Upper lobe of right lung (tissue), 1 donor: ENCODE measurements around the gene TM9SF2. TPM values are rescaled to one million over a fixed set of nuclear protein-coding genes. Genes with fewer than 3 reads are reported as not detected.
"Not testable (repeated sequence)": the region's sequence is repeated elsewhere in the genome, so short reads cannot be mapped to it uniquely, and the experiment has no call there.

Experiments used
- ATAC-seq: fragments of 200-7000 bp; cut with Tn5 transposase; one replicate; pipeline ENCODE4 v1.9.1; 2020; ENCODE audit warnings: mild to moderate bottlenecking, moderate library complexity
- DNase-seq: peaks from one replicate; pipeline ENCODE4 v3.0.0-alpha.2; 2020
- H3K27ac ChIP-seq: fragments of 200-600 bp; one replicate; pipeline ENCODE4 v1.8.0; 2022
- H3K27me3 ChIP-seq: fragments of 200-600 bp; one replicate; pipeline ENCODE4 v1.8.0; 2022; ENCODE audit warnings: mild to moderate bottlenecking
- H3K36me3 ChIP-seq: fragments of 200-600 bp; one replicate; pipeline ENCODE4 v1.8.0; 2022
- H3K4me1 ChIP-seq: fragments of 200-600 bp; one replicate; pipeline ENCODE4 v1.8.0; 2022
- H3K4me3 ChIP-seq: fragments of 200-600 bp; one replicate; pipeline ENCODE4 v1.8.0; 2022; ENCODE audit warnings: mild to moderate bottlenecking
- H3K9me3 ChIP-seq: fragments of 200-600 bp; one replicate; pipeline ENCODE4 v1.8.0; 2022
- intact Hi-C: fragments of 100-400 bp; cut with DNase I; formaldehyde crosslinking; loops from one replicate; pipeline ENCODE4 v1.11.0; 2022
- long read RNA-seq: library from polyadenylated mRNA; unstranded; transcript quantifications from one replicate; pipeline ENCODE4 v2.0.0, GENCODE V29; 2021
- total RNA-seq: library from RNA; stranded (reverse); fragmentation: NEBNext Ultra II Directional; extraction: Animal tissue kit (Norgen Biotek cat#: 25700); gene quantifications from one replicate; pipeline ENCODE4 v1.2.1, GENCODE V29; 2021
- TF ChIP-seq, protein P1 (sequence below): fragments of 200-600 bp; IDR thresholded peaks from one replicate; pipeline ENCODE4 v1.8.0; 2022; ENCODE audit warnings: antibody characterized with exemption
- donor health status: DM: no; HTN: yes; CAD: no; lungs with severe emphysema.

TM9SF2 gene, protein sequence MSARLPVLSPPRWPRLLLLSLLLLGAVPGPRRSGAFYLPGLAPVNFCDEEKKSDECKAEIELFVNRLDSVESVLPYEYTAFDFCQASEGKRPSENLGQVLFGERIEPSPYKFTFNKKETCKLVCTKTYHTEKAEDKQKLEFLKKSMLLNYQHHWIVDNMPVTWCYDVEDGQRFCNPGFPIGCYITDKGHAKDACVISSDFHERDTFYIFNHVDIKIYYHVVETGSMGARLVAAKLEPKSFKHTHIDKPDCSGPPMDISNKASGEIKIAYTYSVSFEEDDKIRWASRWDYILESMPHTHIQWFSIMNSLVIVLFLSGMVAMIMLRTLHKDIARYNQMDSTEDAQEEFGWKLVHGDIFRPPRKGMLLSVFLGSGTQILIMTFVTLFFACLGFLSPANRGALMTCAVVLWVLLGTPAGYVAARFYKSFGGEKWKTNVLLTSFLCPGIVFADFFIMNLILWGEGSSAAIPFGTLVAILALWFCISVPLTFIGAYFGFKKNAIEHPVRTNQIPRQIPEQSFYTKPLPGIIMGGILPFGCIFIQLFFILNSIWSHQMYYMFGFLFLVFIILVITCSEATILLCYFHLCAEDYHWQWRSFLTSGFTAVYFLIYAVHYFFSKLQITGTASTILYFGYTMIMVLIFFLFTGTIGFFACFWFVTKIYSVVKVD
- total RNA-seq = 132 TPM
- long read RNA-seq, transcript TM9SF2-201 (17 exons, 3,430 nt) = major isoform, 509 of 548 reads
- long read RNA-seq, partial matches to known transcripts = 14 of 548 reads
- long read RNA-seq, other reads (novel, unspliced or antisense) = 25 of 548 reads

DNA sequence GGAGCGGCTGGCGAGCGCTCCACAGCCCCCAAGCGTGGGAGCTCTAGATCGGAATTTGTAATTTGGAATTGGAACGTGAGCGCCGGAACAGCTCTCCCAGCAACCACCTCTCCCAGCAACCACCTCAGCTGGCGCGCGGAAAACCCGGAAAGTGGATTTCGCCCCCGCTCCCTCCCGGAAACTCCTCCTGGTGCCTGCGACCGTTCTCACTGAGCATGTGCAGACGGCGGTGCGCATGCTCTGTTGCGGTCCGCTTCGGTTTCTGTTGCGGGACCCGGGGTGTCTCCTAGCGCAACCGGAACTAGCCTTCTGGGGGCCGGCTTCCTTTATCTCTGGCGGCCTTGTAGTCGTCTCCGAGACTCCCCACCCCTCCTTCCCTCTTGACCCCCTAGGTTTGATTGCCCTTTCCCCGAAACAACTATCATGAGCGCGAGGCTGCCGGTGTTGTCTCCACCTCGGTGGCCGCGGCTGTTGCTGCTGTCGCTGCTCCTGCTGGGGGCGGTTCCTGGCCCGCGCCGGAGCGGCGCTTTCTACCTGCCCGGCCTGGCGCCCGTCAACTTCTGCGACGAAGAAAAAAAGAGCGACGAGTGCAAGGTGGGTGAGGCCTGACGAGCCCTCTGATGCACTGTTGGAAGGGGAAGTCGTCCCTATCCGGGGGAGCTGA is at the start of gene TM9SF2:
Gene TM9SF2 (plus strand): TSS at position 289 of the 664 bp plus-strand sequence. CDS start 135 bp downstream, at position 424.
- peaks cover 58% of the 10 kb centered on the region for H3K4me1 ChIP-seq

DNA sequence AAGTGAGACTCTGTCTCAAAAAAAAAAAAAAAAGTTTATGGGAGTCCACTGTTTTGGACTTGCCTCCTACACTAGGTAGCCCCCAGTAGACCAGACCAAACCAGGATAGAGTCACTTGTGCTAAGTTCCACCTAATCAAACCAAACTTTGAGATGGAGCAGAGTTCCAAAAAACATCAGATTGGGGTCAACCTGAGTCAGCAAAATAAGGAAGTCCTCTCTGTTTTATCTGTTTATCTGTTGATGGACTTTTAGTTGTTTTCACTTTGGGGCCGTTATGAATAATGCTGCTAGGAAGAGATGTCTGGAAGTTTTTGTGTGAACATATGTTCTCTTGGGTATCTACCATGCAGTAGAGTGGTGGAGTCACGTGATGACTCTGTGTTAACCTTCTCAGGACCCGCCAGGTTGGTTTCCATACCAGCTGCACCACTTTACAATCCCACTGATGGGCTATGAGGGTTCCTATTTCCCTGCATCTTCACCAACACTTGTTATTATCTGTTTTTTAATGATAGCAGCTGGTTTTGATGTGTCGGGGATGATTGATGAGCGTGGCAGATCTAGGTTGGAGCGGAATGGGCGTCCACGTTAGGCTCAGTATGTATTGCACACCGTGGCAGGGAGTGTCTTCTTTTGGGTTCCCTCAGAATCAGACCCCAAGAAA is 46.6 kb upstream of the TM9SF2 start:
- peaks cover 6% of the 10 kb centered on the region for H3K27me3 ChIP-seq
- TF ChIP-seq, protein P1, sequence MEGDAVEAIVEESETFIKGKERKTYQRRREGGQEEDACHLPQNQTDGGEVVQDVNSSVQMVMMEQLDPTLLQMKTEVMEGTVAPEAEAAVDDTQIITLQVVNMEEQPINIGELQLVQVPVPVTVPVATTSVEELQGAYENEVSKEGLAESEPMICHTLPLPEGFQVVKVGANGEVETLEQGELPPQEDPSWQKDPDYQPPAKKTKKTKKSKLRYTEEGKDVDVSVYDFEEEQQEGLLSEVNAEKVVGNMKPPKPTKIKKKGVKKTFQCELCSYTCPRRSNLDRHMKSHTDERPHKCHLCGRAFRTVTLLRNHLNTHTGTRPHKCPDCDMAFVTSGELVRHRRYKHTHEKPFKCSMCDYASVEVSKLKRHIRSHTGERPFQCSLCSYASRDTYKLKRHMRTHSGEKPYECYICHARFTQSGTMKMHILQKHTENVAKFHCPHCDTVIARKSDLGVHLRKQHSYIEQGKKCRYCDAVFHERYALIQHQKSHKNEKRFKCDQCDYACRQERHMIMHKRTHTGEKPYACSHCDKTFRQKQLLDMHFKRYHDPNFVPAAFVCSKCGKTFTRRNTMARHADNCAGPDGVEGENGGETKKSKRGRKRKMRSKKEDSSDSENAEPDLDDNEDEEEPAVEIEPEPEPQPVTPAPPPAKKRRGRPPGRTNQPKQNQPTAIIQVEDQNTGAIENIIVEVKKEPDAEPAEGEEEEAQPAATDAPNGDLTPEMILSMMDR = no peak
- no peak overlapping the region for H3K4me3 ChIP-seq
- no peaks in the 10 kb centered on the region for H3K4me1 ChIP-seq
- no peaks in the 10 kb centered on the region for H3K36me3 ChIP-seq
- no peak for ATAC-seq
- H3K9me3 ChIP-seq = no peaks in the 10 kb centered on the region
- DNase-seq = no peak
- no peak overlapping the region for H3K27ac ChIP-seq
- intact Hi-C loops = no loop called here

More for the DNA sequence above, at the start of gene TM9SF2:
- TF ChIP-seq, protein P1 = no peak
- intact Hi-C loops = no loop called here
- Histone ChIP-seq H3K27me3 (no peaks in the 10 kb centered on the region), H3K4me3 (peak within 1 kb of the TSS; percentile 87), H3K27ac (peak within 1 kb of the TSS; percentile 92), H3K36me3 (no peaks in the 10 kb centered on the region), H3K9me3 (no peaks in the 10 kb centered on the region)
- DNase-seq (peak; percentile 99), ATAC-seq (peak; percentile 90)

DNA sequence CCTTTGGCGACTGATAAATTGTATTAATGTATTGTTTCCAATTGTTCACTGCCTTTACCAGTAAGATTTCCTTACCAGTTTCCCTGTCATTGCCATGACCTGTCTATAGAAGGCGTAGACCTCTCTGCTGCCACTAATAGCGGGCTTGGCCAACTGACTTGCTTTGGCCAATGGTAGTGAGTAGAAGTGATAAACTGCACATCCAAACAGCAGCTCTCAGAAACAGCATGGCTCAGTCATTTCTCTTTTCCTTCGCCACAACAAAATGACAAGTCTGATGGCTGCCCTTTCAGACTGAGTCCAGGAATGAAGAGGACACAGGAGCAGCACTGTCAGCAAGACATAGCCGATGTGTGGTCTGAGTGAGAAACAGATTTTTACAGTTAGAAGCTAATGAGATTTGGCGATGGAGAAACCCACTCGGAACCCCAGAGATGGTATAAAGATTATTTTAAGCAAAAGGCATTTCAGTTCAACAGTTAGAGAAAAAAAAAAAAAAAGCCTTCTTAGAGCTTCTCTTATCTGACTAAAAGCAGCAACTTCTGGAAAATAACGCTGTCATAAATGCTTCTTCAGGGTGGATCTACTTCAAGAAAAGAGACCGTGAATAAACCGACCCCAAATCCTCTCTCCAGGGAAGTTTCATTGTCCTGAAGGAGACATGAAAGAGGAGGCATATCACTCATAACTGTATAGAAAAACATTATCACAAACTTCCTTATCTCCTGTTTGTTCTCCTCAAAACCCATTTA is 42.0 kb upstream of the TM9SF2 start:
- intact Hi-C loops = no loop called here
- ATAC-seq = no peak
- H3K4me3 ChIP-seq = no peak overlapping the region
- no peaks in the 10 kb centered on the region for H3K36me3 ChIP-seq
- TF ChIP-seq, protein P1 = no peak
- H3K9me3 ChIP-seq = no peaks in the 10 kb centered on the region
- H3K27ac ChIP-seq = no peak overlapping the region
- H3K4me1 ChIP-seq = no peaks in the 10 kb centered on the region
- no peak for DNase-seq
- H3K27me3 ChIP-seq = no peaks in the 10 kb centered on the region

DNA sequence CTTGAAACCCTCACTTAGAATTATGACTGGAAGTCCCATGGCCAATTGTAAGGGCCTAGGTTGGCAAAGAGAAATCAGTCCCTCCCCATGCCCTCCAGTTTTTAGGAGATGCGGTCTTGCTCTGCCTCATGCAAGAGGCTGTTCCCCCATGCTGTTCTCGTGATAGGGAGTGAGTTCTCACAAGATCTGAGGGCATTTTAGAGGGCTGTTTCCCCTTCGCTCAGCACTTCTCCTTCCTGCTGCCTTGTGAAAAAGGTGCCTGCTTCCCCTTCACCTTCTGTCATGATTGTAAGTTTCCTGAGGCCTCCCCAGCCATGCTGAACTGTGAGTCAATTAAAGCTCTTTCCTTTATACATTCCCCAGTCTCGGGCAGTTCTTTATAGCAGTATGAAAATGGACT is 40.5 kb upstream of the TM9SF2 start:
- intact Hi-C loops, H3K4me1 ChIP-seq, H3K36me3 ChIP-seq, H3K27ac ChIP-seq, H3K4me3 ChIP-seq, H3K9me3 ChIP-seq, DNase-seq, H3K27me3 ChIP-seq: not testable (repeated sequence)
- peak; percentile 65 for ATAC-seq

DNA sequence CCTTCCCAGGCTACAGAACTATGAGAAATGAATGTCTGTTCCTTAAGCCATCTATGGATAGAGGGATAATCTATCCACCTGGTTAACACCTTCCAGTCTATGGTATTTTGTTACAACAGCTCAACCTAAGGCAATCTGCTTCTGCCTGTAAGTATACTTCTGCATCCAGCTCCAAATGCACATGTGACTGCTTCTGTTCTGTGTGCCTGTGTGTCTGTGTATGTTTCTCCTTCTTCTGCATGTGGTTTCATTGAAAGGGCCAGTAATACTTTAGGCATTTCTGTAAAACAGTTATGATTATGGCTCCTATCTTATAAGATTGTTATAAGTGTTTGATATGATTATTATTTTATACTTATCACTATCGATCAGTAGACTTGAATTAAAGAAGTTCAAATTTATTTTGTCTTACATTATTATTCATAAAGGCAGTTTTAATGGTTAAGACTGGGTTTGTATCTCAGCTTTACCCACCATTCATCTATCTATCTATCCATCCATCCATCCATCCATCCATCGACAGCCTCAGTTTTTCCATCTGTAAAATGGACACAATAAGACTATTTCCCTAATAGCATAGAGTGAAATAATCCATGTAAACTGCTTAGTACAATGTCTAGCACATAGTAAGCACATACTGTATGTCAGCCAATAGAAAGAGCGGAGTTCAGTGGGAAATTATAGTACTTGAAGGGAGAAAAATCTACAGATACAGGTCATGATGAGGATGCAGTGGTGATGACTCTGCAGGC is 37.5 kb upstream of the TM9SF2 start:
- intact Hi-C loops = no loop called here
- ATAC-seq (no peak), DNase-seq (no peak)
- TF ChIP-seq, protein P1 = no peak
- Histone ChIP-seq H3K36me3 (no peaks in the 10 kb centered on the region), H3K9me3 (no peaks in the 10 kb centered on the region), H3K27ac (no peak overlapping the region), H3K4me3 (no peak overlapping the region), H3K27me3 (no peaks in the 10 kb centered on the region), H3K4me1 (no peaks in the 10 kb centered on the region)
